ENCODE data around the gene CACNA1E. TPM values are rescaled to one million over a fixed set of nuclear protein-coding genes. Genes with fewer than 3 reads are reported as not detected.

The CACNA1E gene
- total and polyA plus RNA-seq, 2 experiments from 2014 or later = 0.32 to 1.1 TPM

DNA sequence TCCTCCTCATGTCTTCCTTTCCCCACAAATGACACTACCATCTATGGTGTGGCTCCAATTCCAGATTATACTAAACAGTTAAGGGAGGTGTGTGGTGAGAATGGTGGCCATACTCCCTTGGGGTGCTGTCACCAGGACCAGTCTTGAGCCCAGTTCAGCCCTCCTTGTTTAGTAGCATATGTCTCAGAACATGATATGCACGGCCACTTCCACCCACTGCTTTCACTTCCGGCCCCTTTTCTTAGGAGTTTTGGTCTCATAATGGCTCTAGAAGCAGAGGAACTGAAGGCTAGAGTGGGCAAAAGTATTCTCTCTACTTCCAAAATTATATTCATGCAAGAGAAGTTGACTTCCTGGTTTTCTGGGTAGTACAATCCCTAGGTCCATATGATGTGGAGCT lies 45.3 kb upstream of the CACNA1E start (continued):
- TF ChIP-seq, protein P1, sequence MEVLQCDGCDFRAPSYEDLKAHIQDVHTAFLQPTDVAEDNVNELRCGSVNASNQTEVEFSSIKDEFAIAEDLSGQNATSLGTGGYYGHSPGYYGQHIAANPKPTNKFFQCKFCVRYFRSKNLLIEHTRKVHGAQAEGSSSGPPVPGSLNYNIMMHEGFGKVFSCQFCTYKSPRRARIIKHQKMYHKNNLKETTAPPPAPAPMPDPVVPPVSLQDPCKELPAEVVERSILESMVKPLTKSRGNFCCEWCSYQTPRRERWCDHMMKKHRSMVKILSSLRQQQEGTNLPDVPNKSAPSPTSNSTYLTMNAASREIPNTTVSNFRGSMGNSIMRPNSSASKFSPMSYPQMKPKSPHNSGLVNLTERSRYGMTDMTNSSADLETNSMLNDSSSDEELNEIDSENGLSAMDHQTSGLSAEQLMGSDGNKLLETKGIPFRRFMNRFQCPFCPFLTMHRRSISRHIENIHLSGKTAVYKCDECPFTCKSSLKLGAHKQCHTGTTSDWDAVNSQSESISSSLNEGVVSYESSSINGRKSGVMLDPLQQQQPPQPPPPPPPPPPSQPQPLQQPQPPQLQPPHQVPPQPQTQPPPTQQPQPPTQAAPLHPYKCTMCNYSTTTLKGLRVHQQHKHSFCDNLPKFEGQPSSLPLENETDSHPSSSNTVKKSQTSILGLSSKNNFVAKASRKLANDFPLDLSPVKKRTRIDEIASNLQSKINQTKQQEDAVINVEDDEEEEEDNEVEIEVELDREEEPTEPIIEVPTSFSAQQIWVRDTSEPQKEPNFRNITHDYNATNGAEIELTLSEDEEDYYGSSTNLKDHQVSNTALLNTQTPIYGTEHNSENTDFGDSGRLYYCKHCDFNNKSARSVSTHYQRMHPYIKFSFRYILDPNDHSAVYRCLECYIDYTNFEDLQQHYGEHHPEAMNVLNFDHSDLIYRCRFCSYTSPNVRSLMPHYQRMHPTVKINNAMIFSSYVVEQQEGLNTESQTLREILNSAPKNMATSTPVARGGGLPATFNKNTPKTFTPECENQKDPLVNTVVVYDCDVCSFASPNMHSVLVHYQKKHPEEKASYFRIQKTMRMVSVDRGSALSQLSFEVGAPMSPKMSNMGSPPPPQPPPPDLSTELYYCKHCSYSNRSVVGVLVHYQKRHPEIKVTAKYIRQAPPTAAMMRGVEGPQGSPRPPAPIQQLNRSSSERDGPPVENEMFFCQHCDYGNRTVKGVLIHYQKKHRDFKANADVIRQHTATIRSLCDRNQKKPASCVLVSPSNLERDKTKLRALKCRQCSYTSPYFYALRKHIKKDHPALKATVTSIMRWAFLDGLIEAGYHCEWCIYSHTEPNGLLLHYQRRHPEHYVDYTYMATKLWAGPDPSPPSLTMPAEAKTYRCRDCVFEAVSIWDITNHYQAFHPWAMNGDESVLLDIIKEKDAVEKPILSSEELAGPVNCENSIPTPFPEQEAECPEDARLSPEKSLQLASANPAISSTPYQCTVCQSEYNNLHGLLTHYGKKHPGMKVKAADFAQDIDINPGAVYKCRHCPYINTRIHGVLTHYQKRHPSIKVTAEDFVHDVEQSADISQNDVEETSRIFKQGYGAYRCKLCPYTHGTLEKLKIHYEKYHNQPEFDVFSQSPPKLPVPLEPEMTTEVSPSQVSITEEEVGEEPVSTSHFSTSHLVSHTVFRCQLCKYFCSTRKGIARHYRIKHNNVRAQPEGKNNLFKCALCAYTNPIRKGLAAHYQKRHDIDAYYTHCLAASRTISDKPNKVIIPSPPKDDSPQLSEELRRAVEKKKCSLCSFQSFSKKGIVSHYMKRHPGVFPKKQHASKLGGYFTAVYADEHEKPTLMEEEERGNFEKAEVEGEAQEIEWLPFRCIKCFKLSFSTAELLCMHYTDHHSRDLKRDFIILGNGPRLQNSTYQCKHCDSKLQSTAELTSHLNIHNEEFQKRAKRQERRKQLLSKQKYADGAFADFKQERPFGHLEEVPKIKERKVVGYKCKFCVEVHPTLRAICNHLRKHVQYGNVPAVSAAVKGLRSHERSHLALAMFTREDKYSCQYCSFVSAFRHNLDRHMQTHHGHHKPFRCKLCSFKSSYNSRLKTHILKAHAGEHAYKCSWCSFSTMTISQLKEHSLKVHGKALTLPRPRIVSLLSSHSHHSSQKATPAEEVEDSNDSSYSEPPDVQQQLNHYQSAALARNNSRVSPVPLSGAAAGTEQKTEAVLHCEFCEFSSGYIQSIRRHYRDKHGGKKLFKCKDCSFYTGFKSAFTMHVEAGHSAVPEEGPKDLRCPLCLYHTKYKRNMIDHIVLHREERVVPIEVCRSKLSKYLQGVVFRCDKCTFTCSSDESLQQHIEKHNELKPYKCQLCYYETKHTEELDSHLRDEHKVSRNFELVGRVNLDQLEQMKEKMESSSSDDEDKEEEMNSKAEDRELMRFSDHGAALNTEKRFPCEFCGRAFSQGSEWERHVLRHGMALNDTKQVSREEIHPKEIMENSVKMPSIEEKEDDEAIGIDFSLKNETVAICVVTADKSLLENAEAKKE (CRISPR knock-in tag; IDR thresholded peaks at IDR 0.05) = no peak

DNA sequence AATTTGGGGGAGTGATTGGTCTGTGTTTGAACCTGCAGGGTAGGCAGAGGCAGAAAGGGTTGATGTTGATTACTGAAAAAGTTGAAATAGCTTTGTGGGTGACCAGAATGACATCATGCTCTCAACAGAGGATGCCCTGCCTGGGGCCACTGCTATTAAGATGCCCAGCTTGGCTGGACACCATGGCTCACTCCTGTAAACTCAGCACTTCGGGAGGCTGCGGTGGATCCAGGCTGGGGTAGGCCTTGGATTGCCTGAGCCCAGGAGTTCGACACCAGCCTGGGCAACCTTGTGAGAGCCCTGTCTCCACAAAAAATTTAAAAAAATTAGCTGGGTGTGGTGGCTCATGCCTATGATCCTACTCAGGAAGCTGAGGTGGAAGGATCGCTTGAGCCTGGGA lies 42.8 kb upstream of the CACNA1E start:
- H3K27ac ChIP-seq (ENCODE audit: low read depth) = no peak overlapping the region
- H4K20me1 ChIP-seq (replicated peaks; ENCODE audit: insufficient read depth) = no peaks in the 10 kb centered on the region
- TF ChIP-seq EZH2 (IDR thresholded peaks at IDR 0.05; ENCODE audit: low read depth, unreplicated experiment) = no peak
- TF ChIP-seq, protein P1 (CRISPR knock-in tag; IDR thresholded peaks at IDR 0.05) = no peak
- TF ChIP-seq POLR2AphosphoS5 (IDR thresholded peaks at IDR 0.05; ENCODE audit: low read depth) = no peak
- no peak for TF ChIP-seq NANOG (IDR thresholded peaks at IDR 0.05; ENCODE audit: borderline replicate concordance)
- H3K36me3 ChIP-seq (ENCODE audit: insufficient read depth) = no peaks in the 10 kb centered on the region
- H3K27ac Mint-ChIP-seq = no peak overlapping the region
- no peak overlapping the region for H3K4me3 Mint-ChIP-seq
- no peak for ATAC-seq
- H3K27me3 Mint-ChIP-seq (ENCODE audit: insufficient read depth, low read depth, poor library complexity) = no peaks in the 10 kb centered on the region
- H3K4me1 Mint-ChIP-seq = no peaks in the 10 kb centered on the region
- H3K27me3 ChIP-seq (ENCODE audit: insufficient read depth) = no peaks in the 10 kb centered on the region
- no peaks in the 10 kb centered on the region for H3K4me1 ChIP-seq (ENCODE audit: insufficient read depth)
- DNase-seq (ENCODE audit: low spot score) = no peak
- no peaks in the 10 kb centered on the region for H3K36me3 Mint-ChIP-seq (ENCODE audit: low read depth)
- no peak overlapping the region for H2AFZ ChIP-seq
- no peaks in the 10 kb centered on the region for H3K9me2 ChIP-seq (ENCODE audit: insufficient read depth)
- no peaks in the 10 kb centered on the region for H3F3A ChIP-seq (replicated peaks; ENCODE audit: low read depth)
- H3K79me2 ChIP-seq (replicated peaks; ENCODE audit: insufficient read depth) = no peaks in the 10 kb centered on the region
- no peaks in the 10 kb centered on the region for H3K9me3 Mint-ChIP-seq
- H3K4me2 ChIP-seq = no peak overlapping the region
- no peak overlapping the region for H3K4me3 ChIP-seq
